CD8-positive, alpha-beta memory T cell (primary cell): ENCODE data around the gene ZFPM1. TPM values are rescaled to one million over a fixed set of nuclear protein-coding genes. Genes with fewer than 3 reads are reported as not detected.

Experiments
- CTCF ChIA-PET: fragments of 350-600 bp; sonication (Branson Sonifier 250); formaldehyde crosslinking; loops from one replicate; lab custom pipeline; 2021; ENCODE audit warnings: antibody characterized with exemption; lab: Charles Lee
- POLR2A ChIA-PET: fragments of 350-600 bp; sonication (Branson Sonifier 250); formaldehyde crosslinking; loops from one replicate; lab custom pipeline; 2021; ENCODE audit warnings: antibody characterized with exemption; lab: Charles Lee
- DNase-seq, 5 donors: peaks; one replicate each; pipeline versions ENCODE4 v3.0.0 to v3.0.0-alpha.2; 2020 to 2022; ENCODE audit warnings: mixed read lengths in 1 of 5
- H3K27ac ChIP-seq: one replicate; pipeline ENCODE4 v1.7.0; 2013; ENCODE audit warnings: low read depth, mild to moderate bottlenecking, low read length, moderate library complexity
- H3K27me3 ChIP-seq: 2 replicates; pipeline ENCODE4 v1.7.0; 2013; ENCODE audit warnings: low read length, mild to moderate bottlenecking; ENCODE audit not compliant: insufficient read depth, poor library complexity, severe bottlenecking
- H3K36me3 ChIP-seq: 2 replicates; pipeline ENCODE4 v1.7.0; 2013; ENCODE audit warnings: mild to moderate bottlenecking, low read length, moderate library complexity; ENCODE audit not compliant: insufficient read depth
- H3K4me1 ChIP-seq: 2 replicates; pipeline ENCODE4 v1.7.0; 2013; ENCODE audit warnings: mild to moderate bottlenecking, low read length, moderate library complexity; ENCODE audit not compliant: insufficient read depth
- H3K4me3 ChIP-seq: 2 replicates; pipeline ENCODE4 v1.7.0; 2013; ENCODE audit warnings: mild to moderate bottlenecking, low read length
- H3K9me3 ChIP-seq: 2 replicates; pipeline ENCODE4 v1.7.0; 2013; ENCODE audit warnings: mild to moderate bottlenecking, low read length
- H3K27ac Mint-ChIP-seq, 8 donors: one replicate each; pipeline ENCODE4 v1.8.0; 2020 to 2021; ENCODE audit warnings: mixed read lengths in 8 of 8, mild to moderate bottlenecking in 6 of 8, inconsistent platforms in 3 of 8, moderate library complexity in 3 of 8
- H3K27me3 Mint-ChIP-seq, 2 donors: one replicate each; pipeline ENCODE4 v1.8.0; 2020 to 2021; ENCODE audit warnings: mixed read lengths in 2 of 2, mild to moderate bottlenecking in 1 of 2, moderate library complexity in 1 of 2
- H3K36me3 Mint-ChIP-seq, 3 donors: one replicate each; pipeline ENCODE4 v1.8.0; 2020 to 2021; ENCODE audit warnings: mixed read lengths in 3 of 3, inconsistent platforms in 1 of 3, mild to moderate bottlenecking in 1 of 3
- H3K4me1 Mint-ChIP-seq, 3 donors: one replicate each; pipeline ENCODE4 v1.8.0; 2020 to 2021; ENCODE audit warnings: mixed read lengths in 3 of 3, inconsistent platforms in 1 of 3, mild to moderate bottlenecking in 1 of 3
- H3K4me3 Mint-ChIP-seq, 7 donors: one replicate each; pipeline ENCODE4 v1.8.0; 2020 to 2021; ENCODE audit warnings: mixed read lengths in 7 of 7, mild to moderate bottlenecking in 6 of 7, moderate library complexity in 4 of 7, inconsistent platforms in 2 of 7
- H3K9me3 Mint-ChIP-seq, 5 donors: one replicate each; pipeline ENCODE4 v1.8.0; 2020 to 2022; ENCODE audit warnings: mixed read lengths in 5 of 5, mild to moderate bottlenecking in 3 of 5, moderate library complexity in 2 of 5, inconsistent platforms in 1 of 5
- polyA plus RNA-seq: library from polyadenylated mRNA; unstranded; fragments of 300-500 nt; fragmentation: Illumina TruSeq; gene quantifications from one replicate; pipeline ENCODE4 v1.2.3, GENCODE V29; 2021
- total RNA-seq, 2 experiments: library from RNA; stranded (reverse); gene quantifications; one replicate each; pipeline ENCODE4 v1.2.3, GENCODE V29; 2021

The ZFPM1 gene
- total and polyA plus RNA-seq, 3 experiments from 2014 or later = 0.71 to 16.7 (median 15.5) TPM

- no peaks in the 10 kb centered on the region for H3K27me3 ChIP-seq
- Mint-ChIP-seq H3K9me3 (peaks cover 0 to 2% (median 0%) of the 10 kb centered on the region in 5 donors), H3K27ac (peak overlapping the region in 1 of 8 donors; percentile 74), H3K36me3 (peaks cover 0 to 16% (median 2%) of the 10 kb centered on the region in 3 donors), H3K4me1 (no peaks in the 10 kb centered on the region), H3K27me3 (no peaks in the 10 kb centered on the region), H3K4me3 (no peak overlapping the region)
- H3K4me1 ChIP-seq = no peaks in the 10 kb centered on the region
- CTCF ChIA-PET = interaction anchor here (1.0 to 1.3 kb wide), 2 partner anchors 73 to 74 kb away, joined by 3 to 4 read pairs; no protein-coding TSS in a partner anchor
- no peak overlapping the region for H3K27ac ChIP-seq
- POLR2A ChIA-PET = no interaction called here
- H3K9me3 ChIP-seq = no peaks in the 10 kb centered on the region
- DNase-seq = no peak
- no peak overlapping the region for H3K4me3 ChIP-seq
- no peaks in the 10 kb centered on the region for H3K36me3 ChIP-seq
These were observed 58.0 kb downstream of the ZFPM1 start for GRCh38 chr16:88511060-88511459.

- Histone ChIP-seq H3K4me3 (no peak overlapping the region), H3K36me3 (no peaks in the 10 kb centered on the region), H3K4me1 (no peaks in the 10 kb centered on the region), H3K27ac (no peak overlapping the region), H3K27me3 (no peaks in the 10 kb centered on the region), H3K9me3 (no peaks in the 10 kb centered on the region)
- Mint-ChIP-seq H3K36me3 (peaks cover 0 to 16% (median 4%) of the 10 kb centered on the region in 3 donors), H3K27ac (no peak overlapping the region), H3K4me3 (no peak overlapping the region), H3K4me1 (no peaks in the 10 kb centered on the region), H3K27me3 (no peaks in the 10 kb centered on the region), H3K9me3 (peaks cover 0 to 2% (median 0%) of the 10 kb centered on the region in 5 donors)
- CTCF ChIA-PET = interaction anchor here (1.3 kb wide), 1 partner anchor 75 kb away, joined by 3 read pairs; no protein-coding TSS in a partner anchor
- no peak for DNase-seq
- POLR2A ChIA-PET = no interaction called here
These were observed 58.8 kb downstream of the ZFPM1 start for GRCh38 chr16:88511906-88512305.

- CTCF ChIA-PET = no interaction called here
These were observed 59.9 kb downstream of the ZFPM1 start for GRCh38 chr16:88512728-88513696.

GRCh38 chr16:88514070-88514469 lies 61.0 kb downstream of the ZFPM1 start:
- H3K27me3 ChIP-seq = no peaks in the 10 kb centered on the region
- H3K4me1 ChIP-seq = no peaks in the 10 kb centered on the region
- Mint-ChIP-seq H3K4me3 (no peak overlapping the region), H3K4me1 (no peaks in the 10 kb centered on the region), H3K27ac (peak overlapping the region in 1 of 8 donors; percentile 78), H3K36me3 (peaks cover 0 to 16% (median 4%) of the 10 kb centered on the region in 3 donors), H3K9me3 (peaks cover 0 to 5% (median 0%) of the 10 kb centered on the region in 5 donors), H3K27me3 (no peaks in the 10 kb centered on the region)
- H3K36me3 ChIP-seq = no peaks in the 10 kb centered on the region
- H3K27ac ChIP-seq = no peak overlapping the region
- no peak for DNase-seq
- no peak overlapping the region for H3K4me3 ChIP-seq
- ChIA-PET POLR2A (no interaction called here), CTCF (no interaction called here)
- no peaks in the 10 kb centered on the region for H3K9me3 ChIP-seq

More at GRCh38 chr16:88512728-88513696, 59.9 kb downstream of the ZFPM1 start:
- H3K27me3 ChIP-seq = no peaks in the 10 kb centered on the region
- no peak overlapping the region for H3K4me3 ChIP-seq
- POLR2A ChIA-PET = no interaction called here
- peak overlapping the region in 1 of 7 donors; percentile 68 for H3K4me3 Mint-ChIP-seq
- H3K36me3 ChIP-seq = no peaks in the 10 kb centered on the region
- H3K27ac Mint-ChIP-seq = no peak overlapping the region
- peaks cover 0 to 16% (median 4%) of the 10 kb centered on the region in 3 donors for H3K36me3 Mint-ChIP-seq
- peaks cover 0 to 2% (median 0%) of the 10 kb centered on the region in 5 donors for H3K9me3 Mint-ChIP-seq
- no peaks in the 10 kb centered on the region for H3K9me3 ChIP-seq
- H3K27me3 Mint-ChIP-seq = no peaks in the 10 kb centered on the region
- DNase-seq = no peak
- no peak overlapping the region for H3K27ac ChIP-seq
- no peaks in the 10 kb centered on the region for H3K4me1 Mint-ChIP-seq
- H3K4me1 ChIP-seq = no peaks in the 10 kb centered on the region

GRCh38 chr16:88514526-88515232 lies 61.6 kb downstream of the ZFPM1 start:
- H3K36me3 ChIP-seq = no peaks in the 10 kb centered on the region
- peak overlapping the region in 2 of 8 donors; percentile 41 to 70 for H3K27ac Mint-ChIP-seq
- peaks cover 0 to 15% (median 4%) of the 10 kb centered on the region in 3 donors for H3K36me3 Mint-ChIP-seq
- H3K27me3 Mint-ChIP-seq = no peaks in the 10 kb centered on the region
- H3K4me1 Mint-ChIP-seq = no peaks in the 10 kb centered on the region
- H3K9me3 ChIP-seq = no peaks in the 10 kb centered on the region
- no peaks in the 10 kb centered on the region for H3K27me3 ChIP-seq
- peak overlapping the region in 1 of 7 donors; percentile 3 for H3K4me3 Mint-ChIP-seq
- DNase-seq = no peak
- ChIA-PET CTCF (no interaction called here), POLR2A (no interaction called here)
- H3K4me3 ChIP-seq = no peak overlapping the region
- H3K9me3 Mint-ChIP-seq = peaks cover 0 to 4% (median 0%) of the 10 kb centered on the region in 5 donors
- no peak overlapping the region for H3K27ac ChIP-seq
- no peaks in the 10 kb centered on the region for H3K4me1 ChIP-seq

GRCh38 chr16:88515371-88515770 lies 62.3 kb downstream of the ZFPM1 start:
- Histone ChIP-seq H3K4me1 (no peaks in the 10 kb centered on the region), H3K27ac (no peak overlapping the region), H3K9me3 (no peaks in the 10 kb centered on the region), H3K27me3 (no peaks in the 10 kb centered on the region), H3K36me3 (no peaks in the 10 kb centered on the region), H3K4me3 (no peak overlapping the region)
- Mint-ChIP-seq H3K4me3 (no peak overlapping the region), H3K4me1 (no peaks in the 10 kb centered on the region), H3K9me3 (peaks cover 0 to 3% (median 0%) of the 10 kb centered on the region in 5 donors), H3K36me3 (peaks cover 0 to 15% (median 4%) of the 10 kb centered on the region in 3 donors), H3K27ac (no peak overlapping the region), H3K27me3 (no peaks in the 10 kb centered on the region)
- ChIA-PET CTCF (no interaction called here), POLR2A (no interaction called here)
- no peak for DNase-seq

GRCh38 chr16:88515925-88516594 lies 63.0 kb downstream of the ZFPM1 start:
- Histone ChIP-seq H3K4me3 (no peak overlapping the region), H3K27ac (no peak overlapping the region), H3K9me3 (no peaks in the 10 kb centered on the region), H3K4me1 (no peaks in the 10 kb centered on the region), H3K36me3 (no peaks in the 10 kb centered on the region), H3K27me3 (no peaks in the 10 kb centered on the region)
- DNase-seq = no peak
- no peaks in the 10 kb centered on the region for H3K27me3 Mint-ChIP-seq
- H3K36me3 Mint-ChIP-seq = peaks cover 0 to 15% (median 4%) of the 10 kb centered on the region in 3 donors
- ChIA-PET CTCF (no interaction called here), POLR2A (no interaction called here)
- peak overlapping the region in 1 of 8 donors; percentile 72 for H3K27ac Mint-ChIP-seq
- H3K4me3 Mint-ChIP-seq = peak overlapping the region in 1 of 7 donors; percentile 74
- no peaks in the 10 kb centered on the region for H3K4me1 Mint-ChIP-seq
- peaks cover 0 to 3% (median 0%) of the 10 kb centered on the region in 5 donors for H3K9me3 Mint-ChIP-seq
